ENCODE data around the gene ATF5. TPM values are rescaled to one million over a fixed set of nuclear protein-coding genes. Genes with fewer than 3 reads are reported as not detected.

The ATF5 gene
- total and polyA plus RNA-seq, 2 of the 8 experiments (the other 6 are each of a cell fraction or from before 2014, with no cell fraction given): 6.2 to 13.1 TPM

DNA sequence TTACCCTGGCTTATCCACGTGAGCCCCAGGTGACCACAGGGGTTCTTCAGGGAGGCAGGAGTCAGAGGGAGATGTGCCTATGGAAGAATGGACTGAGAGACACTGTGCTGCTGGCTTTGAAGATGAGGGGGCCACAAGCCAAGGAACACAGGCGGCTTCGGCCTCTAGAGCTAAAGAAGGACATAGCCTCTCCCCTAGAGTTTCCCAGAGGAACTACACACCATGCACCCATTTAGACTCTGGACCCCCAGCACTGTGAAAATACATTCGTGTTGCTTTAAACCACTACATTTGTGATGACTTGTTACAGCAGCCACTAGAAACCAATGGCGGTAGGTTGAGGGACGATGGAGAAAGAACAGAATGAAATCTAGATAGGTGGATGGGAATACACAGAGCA, 13.7 kb upstream of the ATF5 start:
- Histone ChIP-seq H3K4me1 (replicated peaks in 1 of 4; ENCODE audit: control insufficient read depth in 3 of 4, insufficient read depth in 4 of 4, low read length in 3 of 4) (no peaks in the 10 kb centered on the region), H2AFZ (ENCODE audit: low read length) (no peak overlapping the region), H3K4ac (replicated peaks; ENCODE audit: insufficient read length, low read depth, low read length) (no peak overlapping the region), H3K9ac (replicated peaks in 1 of 4; ENCODE audit: extremely low read depth in 1 of 4, low read depth in 3 of 4, low read length in 3 of 4) (no peak overlapping the region), H3K18ac (ENCODE audit: extremely low read depth, low read length) (no peak overlapping the region), H4K20me1 (replicated peaks in 1 of 2; ENCODE audit: control insufficient read depth in 1 of 2, insufficient read depth in 2 of 2, low read length in 2 of 2) (peaks cover 40 to 41% of the 10 kb centered on the region in 2 experiments), H3K9me3 (ENCODE audit: insufficient read depth in 2 of 2, low read depth in 1 of 2, low read length in 1 of 2) (no peaks in the 10 kb centered on the region), H3K23me2 (ENCODE audit: low read depth, low read length) (no peaks in the 10 kb centered on the region), H3K56ac (replicated peaks; ENCODE audit: insufficient read length, low read depth, low read length) (no peak overlapping the region), H2BK15ac (ENCODE audit: low read length) (no peak overlapping the region), H3K4me3 (ENCODE audit: extremely low read depth in 1 of 4, insufficient read depth in 2 of 4, low read depth in 3 of 4, low read length in 4 of 4) (no peak overlapping the region), H2AK5ac (ENCODE audit: low read depth, low read length) (no peak overlapping the region), H3K27me3 (replicated peaks in 1 of 4; ENCODE audit: control insufficient read depth in 3 of 4, extremely low read depth in 1 of 4, insufficient read depth in 3 of 4, low read length in 3 of 4) (no peaks in the 10 kb centered on the region), H3K79me1 (ENCODE audit: low read depth, low read length) (peaks cover 16% of the 10 kb centered on the region), H3K14ac (ENCODE audit: insufficient read length) (no peak overlapping the region), H4K8ac (ENCODE audit: extremely low read depth, insufficient read depth, low read length) (no peak overlapping the region), H3K27ac (ENCODE audit: low read depth, low read length) (no peak overlapping the region), H2BK5ac (ENCODE audit: low read depth, low read length) (no peak overlapping the region), H2BK120ac (replicated peaks; ENCODE audit: low read depth, low read length) (no peak overlapping the region), H3K79me2 (ENCODE audit: control insufficient read depth in 1 of 2, insufficient read depth in 2 of 2, low read length in 2 of 2) (peaks cover 0 to 81% of the 10 kb centered on the region in 2 experiments; a peak in 2 of 4 replicates), H2BK12ac (ENCODE audit: low read depth, low read length) (no peak overlapping the region), H3K23ac (ENCODE audit: insufficient read length) (no peak overlapping the region), H2BK20ac (ENCODE audit: low read length) (no peak overlapping the region), H3K36me3 (ENCODE audit: control insufficient read depth in 2 of 4, insufficient read depth in 4 of 4, low read length in 3 of 4) (peaks cover 14 to 31% (median 26%) of the 10 kb centered on the region in 4 experiments; a peak in 5 of 8 replicates), H4K91ac (replicated peaks; ENCODE audit: insufficient read length, low read length) (no peak overlapping the region), H4K5ac (ENCODE audit: insufficient read length, low read depth, low read length) (no peak overlapping the region), H3K4me2 (ENCODE audit: insufficient read depth in 1 of 2, low read depth in 2 of 2, low read length in 2 of 2) (no peak overlapping the region)
- ChIA-PET POLR2A (ENCODE audit: partially characterized antibody) (interaction anchor here (1.1 to 19.2 kb wide), 3 partner anchors 9 to 96 kb away, joined by 3 to 373 read pairs (median 7); partner anchors contain the start of genes ATF5 and NUP62), CTCF (ENCODE audit: partially characterized antibody) (interaction anchor here (0.7 to 3.0 kb wide), 8 partner anchors 11 to 68 kb away, joined by 3 to 18 read pairs (median 6); partner anchors contain the start of gene ATF5)
- TF ChIP-seq, protein P1, sequence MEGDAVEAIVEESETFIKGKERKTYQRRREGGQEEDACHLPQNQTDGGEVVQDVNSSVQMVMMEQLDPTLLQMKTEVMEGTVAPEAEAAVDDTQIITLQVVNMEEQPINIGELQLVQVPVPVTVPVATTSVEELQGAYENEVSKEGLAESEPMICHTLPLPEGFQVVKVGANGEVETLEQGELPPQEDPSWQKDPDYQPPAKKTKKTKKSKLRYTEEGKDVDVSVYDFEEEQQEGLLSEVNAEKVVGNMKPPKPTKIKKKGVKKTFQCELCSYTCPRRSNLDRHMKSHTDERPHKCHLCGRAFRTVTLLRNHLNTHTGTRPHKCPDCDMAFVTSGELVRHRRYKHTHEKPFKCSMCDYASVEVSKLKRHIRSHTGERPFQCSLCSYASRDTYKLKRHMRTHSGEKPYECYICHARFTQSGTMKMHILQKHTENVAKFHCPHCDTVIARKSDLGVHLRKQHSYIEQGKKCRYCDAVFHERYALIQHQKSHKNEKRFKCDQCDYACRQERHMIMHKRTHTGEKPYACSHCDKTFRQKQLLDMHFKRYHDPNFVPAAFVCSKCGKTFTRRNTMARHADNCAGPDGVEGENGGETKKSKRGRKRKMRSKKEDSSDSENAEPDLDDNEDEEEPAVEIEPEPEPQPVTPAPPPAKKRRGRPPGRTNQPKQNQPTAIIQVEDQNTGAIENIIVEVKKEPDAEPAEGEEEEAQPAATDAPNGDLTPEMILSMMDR (IDR thresholded peaks at IDR 0.05; ENCODE audit: control extremely low read depth in 1 of 3, insufficient read depth in 1 of 3, low read depth in 1 of 3, low read length in 3 of 3): peak in 1 of 3 experiments; percentile 33; a peak in 2 of 4 replicates
- no peak for TF ChIP-seq NANOG (IDR thresholded peaks at IDR 0.05; ENCODE audit: insufficient read depth, low read depth, low read length, poor library complexity, severe bottlenecking)
- TF ChIP-seq POLR2AphosphoS5 (IDR thresholded peaks at IDR 0.05; ENCODE audit: low read depth, low read length): peak; percentile 23; the same call in 1 of the 2 replicates
- DNase-seq (ENCODE audit: low read depth in 1 of 2, low spot score in 2 of 2) (no peak), FAIRE-seq (no peak)
- 88% methylated on average over 6 of the region's 6 CpGs; no CpG with 5 or more reads in 1 of the 2 experiments for WGBS, 2 experiments (ENCODE audit: extremely low coverage in 1 of 2, insufficient coverage in 1 of 2, insufficient read length in 1 of 2, insufficient replicate concordance in 2 of 2, low coverage in 1 of 2, low lambda C conversion rate in 2 of 2, missing lambda C conversion rate in 1 of 2)

Measured in H1 (cell line).